HS-5 (cell line): ENCODE measurements around the gene MKNK1.

Experiments
- DNase-seq: peaks from one replicate; pipeline ENCODE4 v3.0.0-alpha.2; 2012; ENCODE audit warnings: low read depth

MKNK1 gene

GRCh38 chr1:46595127-46595526, 8.9 kb downstream of the MKNK1 start:
- DNase-seq, result no peak

- DNase-seq, result no peak
These were observed 10.0 kb downstream of the MKNK1 start for GRCh38 chr1:46594063-46594462.

GRCh38 chr1:46592823-46593222, 11.2 kb downstream of the MKNK1 start:
- no peak for DNase-seq

- no peak for DNase-seq
These were observed 14.5 kb downstream of the MKNK1 start for GRCh38 chr1:46589529-46589928.

- no peak for DNase-seq
These were observed 17.0 kb downstream of the MKNK1 start for GRCh38 chr1:46587069-46587468.

GRCh38 chr1:46585312-46585938, 18.6 kb downstream of the MKNK1 start:
- DNase-seq, result no peak

GRCh38 chr1:46583494-46583893, 20.6 kb downstream of the MKNK1 start:
- DNase-seq, result no peak

GRCh38 chr1:46582972-46583371, 21.1 kb downstream of the MKNK1 start:
- DNase-seq, result no peak

GRCh38 chr1:46581681-46582455, 22.2 kb downstream of the MKNK1 start:
- no peak for DNase-seq

- no peak for DNase-seq
These were observed 23.7 kb downstream of the MKNK1 start for GRCh38 chr1:46580140-46580903.

GRCh38 chr1:46577671-46578070, 26.4 kb downstream of the MKNK1 start:
- DNase-seq, result no peak

GRCh38 chr1:46576596-46576995, 27.5 kb downstream of the MKNK1 start:
- no peak for DNase-seq

- DNase-seq, result no peak
These were observed 28.3 kb downstream of the MKNK1 start for GRCh38 chr1:46575778-46576177.

- DNase-seq, result no peak
These were observed 28.8 kb downstream of the MKNK1 start for GRCh38 chr1:46575300-46575699.

- DNase-seq, result no peak
These were observed 32.3 kb downstream of the MKNK1 start for GRCh38 chr1:46571691-46572225.

GRCh38 chr1:46569884-46570725, 34.0 kb downstream of the MKNK1 start:
- DNase-seq, result no peak

- DNase-seq, result no peak
These were observed 35.0 kb downstream of the MKNK1 start for GRCh38 chr1:46569116-46569515.

- DNase-seq, result no peak
These were observed 35.6 kb downstream of the MKNK1 start for GRCh38 chr1:46568461-46568891.

GRCh38 chr1:46563341-46563740, 40.7 kb downstream of the MKNK1 start:
- DNase-seq, result no peak

- no peak for DNase-seq
These were observed 41.6 kb downstream of the MKNK1 start for GRCh38 chr1:46562498-46562897.

GRCh38 chr1:46558966-46559365, 45.1 kb downstream of the MKNK1 start:
- no peak for DNase-seq
